K562 (cell line): ENCODE results near the gene UNKL. TPM values are rescaled to one million over a fixed set of nuclear protein-coding genes. Genes with fewer than 3 reads are reported as not detected.

ENCODE experiments used
- CHD4 ChIP-seq: fragments of 200-600 bp; sonication (generic); IDR thresholded peaks from 3 replicates; pipeline ENCODE4 v1.6.1; 2012; ENCODE audit warnings: low read depth, mild to moderate bottlenecking, mixed read lengths, low read length, inconsistent platforms; ENCODE audit not compliant: insufficient read depth, insufficient replicate concordance, poor library complexity, severe bottlenecking
- CREBBP ChIP-seq: IDR thresholded peaks from one replicate; pipeline ENCODE4 v1.6.1; 2012; ENCODE audit warnings: low read depth, mild to moderate bottlenecking, control low read depth, inconsistent platforms, low read length
- E2F3 ChIP-seq: fragments of 250-450 bp; sonication (Bioruptor Pico); IDR thresholded peaks from 2 replicates; pipeline ENCODE4 v1.4.0; 2020; ENCODE audit warnings: mild to moderate bottlenecking
- HMG20B ChIP-seq: fragments of 250-450 bp; sonication (Bioruptor Pico); IDR thresholded peaks from 2 replicates; pipeline ENCODE4 v1.5.0; 2021; ENCODE audit warnings: mild to moderate bottlenecking
- HNRNPLL ChIP-seq: fragments of 200-400 bp; formaldehyde crosslinking; IDR thresholded peaks from 2 replicates; pipeline ENCODE4 v1.6.1; 2017; ENCODE audit warnings: low read length, low read depth, mild to moderate bottlenecking; ENCODE audit not compliant: poor library complexity, severe bottlenecking
- LCOR ChIP-seq: sonication (generic); formaldehyde crosslinking; IDR thresholded peaks from 2 replicates; pipeline ENCODE4 v1.8.0; 2022; ENCODE audit warnings: mild to moderate bottlenecking, missing genetic modification reagents
- MAFF ChIP-seq: IDR thresholded peaks from 2 replicates; pipeline ENCODE4 v1.6.1; 2012; ENCODE audit warnings: low read length, improper control_type of control experiment
- NR3C1 ChIP-seq: sonication (generic); formaldehyde crosslinking; IDR thresholded peaks from 2 replicates; pipeline ENCODE4 v1.8.1; 2022; ENCODE audit warnings: missing genetic modification reagents
- PHTF2 ChIP-seq: fragments of 250-450 bp; sonication (Bioruptor Pico); IDR thresholded peaks from 2 replicates; pipeline ENCODE4 v1.5.0; 2021; ENCODE audit warnings: mild to moderate bottlenecking
- PTTG1 ChIP-seq: fragments of 450-650 bp; IDR thresholded peaks from 2 replicates; pipeline ENCODE4 v1.6.1; 2016; ENCODE audit warnings: low read depth, mild to moderate bottlenecking, missing genetic modification characterization, missing compliant biosample characterization
- REST ChIP-seq, 2 experiments: fragments of 450-650 bp; formaldehyde crosslinking in 1 of 2; IDR thresholded peaks; 2 replicates each; pipeline versions ENCODE4 v1.4.0 to v1.6.1; 2014 to 2020; ENCODE audit warnings: mild to moderate bottlenecking in 2 of 2, borderline replicate concordance in 1 of 2, low read depth in 1 of 2
- SIX5 ChIP-seq, 2 experiments: IDR thresholded peaks; 2 replicates each; pipeline ENCODE4 v1.6.1; 2011; ENCODE audit warnings: low read length in 2 of 2, borderline replicate concordance in 1 of 2, low read depth in 1 of 2, mild to moderate bottlenecking in 1 of 2, moderate library complexity in 1 of 2; ENCODE audit not compliant: insufficient read depth in 1 of 2
- SP1 ChIP-seq: sonication (generic); formaldehyde crosslinking; IDR thresholded peaks from 2 replicates; pipeline ENCODE4 v1.8.1; 2022; ENCODE audit warnings: mild to moderate bottlenecking, missing genetic modification reagents
- SRF ChIP-seq, 2 experiments: fragments of 250-450, 450-650 bp in 1 of 2; sonication (Bioruptor Pico) in 1 of 2; sonication (generic) in 1 of 2; formaldehyde crosslinking; IDR thresholded peaks; 2 replicates each; pipeline versions ENCODE4 v1.5.0 to v1.5.1; 2020 to 2022; ENCODE audit warnings: mild to moderate bottlenecking in 1 of 2, missing genetic modification reagents in 1 of 2
- ZFP91 ChIP-seq: sonication (generic); formaldehyde crosslinking; IDR thresholded peaks from 2 replicates; pipeline ENCODE4 v1.8.0; 2022; ENCODE audit warnings: mild to moderate bottlenecking, missing genetic modification reagents
- ZNF140 ChIP-seq: fragments of 250-450 bp; sonication (Bioruptor Pico); IDR thresholded peaks from 2 replicates; pipeline ENCODE4 v1.8.0; 2021; ENCODE audit warnings: moderate library complexity, mild to moderate bottlenecking, inconsistent platforms
- ZNF583 ChIP-seq: fragments of 250-450 bp; sonication (Bioruptor Pico); IDR thresholded peaks from 2 replicates; pipeline ENCODE4 v1.4.0; 2020
- polyA plus RNA-seq, 8 experiments: library from polyadenylated mRNA; depleted of rRNA in 4 of 8; stranded (reverse) in 5 of 8; unstranded in 3 of 8; fragments of >200 nt; fragmentation: Nextera tagmentation in 2 of 8; fragmentation: Illumina TruSeq in 1 of 8; extraction: Ambion mirVana in 2 of 8; extraction: Trizol in 1 of 8; gene quantifications; 2 replicates each; pipeline versions ENCODE4 v1.2.1 to v1.2.3, GENCODE V29; 2011 to 2014; ENCODE audit warnings: inconsistent platforms in 1 of 8, missing spikeins in 1 of 8
- total RNA-seq, 7 experiments: library from RNA; depleted of rRNA in 6 of 7; stranded (reverse); fragments of >200 nt in 6 of 7; fragmentation: Illumina TruSeq in 2 of 7; extraction: Trizol in 2 of 7; gene quantifications; 2 replicates each; pipeline versions ENCODE4 v1.2.1 to v1.2.3, GENCODE V29; 2011 to 2021; ENCODE audit warnings: low replicate concordance in 1 of 7

The UNKL gene
- total and polyA plus RNA-seq, 9 of the 15 experiments (the other 6 are each of a cell fraction or from before 2014, with no cell fraction given): 0.37 to 30.2 (median 5.1) TPM

- TF ChIP-seq REST (IDR thresholded peaks at IDR 0.05; ENCODE audit: borderline replicate concordance): no peak
- no peak for TF ChIP-seq REST (CRISPR knock-in tag; IDR thresholded peaks at IDR 0.05; ENCODE audit: low read depth)
- no peak for TF ChIP-seq ZFP91 (CRISPR knock-in tag)
- TF ChIP-seq HNRNPLL: peak; percentile 14
- TF ChIP-seq SRF (CRISPR knock-in tag; IDR thresholded peaks at IDR 0.05): no peak
- TF ChIP-seq E2F3 (CRISPR knock-in tag): no peak
- TF ChIP-seq SP1 (CRISPR knock-in tag): no peak
- no peak for TF ChIP-seq HMG20B
- peak; percentile 76 for TF ChIP-seq CHD4
- no peak for TF ChIP-seq NR3C1 (CRISPR knock-in tag)
- no peak for TF ChIP-seq MAFF
- TF ChIP-seq PHTF2 (CRISPR knock-in tag): no peak
- TF ChIP-seq PTTG1 (tag): no peak
- no peak for TF ChIP-seq ZNF583 (CRISPR knock-in tag)
- no peak for TF ChIP-seq CREBBP
- no peak for TF ChIP-seq LCOR (CRISPR knock-in tag)
- no peak for TF ChIP-seq ZNF140
- TF ChIP-seq SIX5 (IDR thresholded peaks at IDR 0.05; ENCODE audit: borderline replicate concordance in 1 of 2, insufficient read depth in 1 of 2, low read depth in 1 of 2, low read length in 2 of 2): no peak
These were observed 82.5 kb downstream of the UNKL start (continued) for GRCh38 chr16:1331712-1332617.
